ENCODE results near the gene LY6G6C.
A peak's percentile ranks its signal among the peaks of the same experiment; 100 is the strongest.

Gene LY6G6C

DNA sequence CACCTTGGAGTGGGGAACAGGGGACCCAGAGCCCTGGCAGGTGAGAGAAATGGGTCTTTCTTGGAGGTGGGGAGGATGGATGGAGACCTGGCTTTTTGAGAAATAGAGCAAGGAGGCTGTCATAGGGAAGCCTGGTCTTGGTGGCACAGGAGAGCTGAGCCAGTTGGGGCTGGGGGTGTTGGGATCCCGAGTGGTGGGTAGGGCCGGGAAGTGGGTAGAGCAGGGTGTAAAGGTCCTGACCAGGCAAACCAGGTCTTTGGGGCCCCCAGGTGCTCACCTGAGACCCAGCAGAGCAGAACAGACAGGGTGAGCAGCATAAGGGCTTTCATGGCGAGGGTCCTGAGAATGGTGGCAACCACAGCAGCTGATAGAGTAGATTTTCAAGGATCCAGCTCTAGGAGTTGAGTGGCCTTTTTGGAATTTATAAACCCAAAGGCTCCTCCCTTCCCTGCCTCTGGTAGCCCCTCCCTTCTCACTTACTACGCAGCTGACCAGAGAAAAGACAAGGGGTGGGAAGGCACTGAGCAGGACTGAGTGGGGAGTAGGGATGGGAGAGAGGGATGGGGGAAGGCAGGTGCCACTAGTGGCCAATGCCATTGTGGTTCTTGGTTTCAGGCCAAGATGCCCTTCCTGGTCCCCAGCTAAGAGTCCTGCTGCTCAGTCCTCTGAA lies at the start of gene LY6G6C:
Gene LY6G6C (minus strand): TSS at position 396 of the 670 bp plus-strand sequence. CDS start 67 bp downstream, at position 329.
- no peak for DNase-seq
- Histone ChIP-seq H3K27me3 (ENCODE audit: insufficient read depth, low read depth, severe bottlenecking) (no peaks in the 10 kb centered on the region), H3K27ac (no peak within 1 kb of the TSS), H3K4me3 (ENCODE audit: low read depth, low read length) (no peak within 1 kb of the TSS), H3K36me3 (peaks cover 7% of the 10 kb centered on the region), H3K9me3 (ENCODE audit: severe bottlenecking) (no peaks in the 10 kb centered on the region)
- TF ChIP-seq, protein P1, sequence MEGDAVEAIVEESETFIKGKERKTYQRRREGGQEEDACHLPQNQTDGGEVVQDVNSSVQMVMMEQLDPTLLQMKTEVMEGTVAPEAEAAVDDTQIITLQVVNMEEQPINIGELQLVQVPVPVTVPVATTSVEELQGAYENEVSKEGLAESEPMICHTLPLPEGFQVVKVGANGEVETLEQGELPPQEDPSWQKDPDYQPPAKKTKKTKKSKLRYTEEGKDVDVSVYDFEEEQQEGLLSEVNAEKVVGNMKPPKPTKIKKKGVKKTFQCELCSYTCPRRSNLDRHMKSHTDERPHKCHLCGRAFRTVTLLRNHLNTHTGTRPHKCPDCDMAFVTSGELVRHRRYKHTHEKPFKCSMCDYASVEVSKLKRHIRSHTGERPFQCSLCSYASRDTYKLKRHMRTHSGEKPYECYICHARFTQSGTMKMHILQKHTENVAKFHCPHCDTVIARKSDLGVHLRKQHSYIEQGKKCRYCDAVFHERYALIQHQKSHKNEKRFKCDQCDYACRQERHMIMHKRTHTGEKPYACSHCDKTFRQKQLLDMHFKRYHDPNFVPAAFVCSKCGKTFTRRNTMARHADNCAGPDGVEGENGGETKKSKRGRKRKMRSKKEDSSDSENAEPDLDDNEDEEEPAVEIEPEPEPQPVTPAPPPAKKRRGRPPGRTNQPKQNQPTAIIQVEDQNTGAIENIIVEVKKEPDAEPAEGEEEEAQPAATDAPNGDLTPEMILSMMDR (IDR thresholded peaks at IDR 0.05; ENCODE audit: low read depth, low read length), result no peak

GRCh38 chr6:31770860-31771259 lies 49.3 kb upstream of the LY6G6C start:
- Histone ChIP-seq H3K9me3 (ENCODE audit: severe bottlenecking) (no peaks in the 10 kb centered on the region), H3K27me3 (ENCODE audit: insufficient read depth, low read depth, severe bottlenecking) (no peaks in the 10 kb centered on the region), H3K36me3 (no peaks in the 10 kb centered on the region), H3K27ac (no peak overlapping the region), H3K4me3 (ENCODE audit: low read depth, low read length) (no peak overlapping the region)
- TF ChIP-seq, protein P1 (IDR thresholded peaks at IDR 0.05; ENCODE audit: low read depth, low read length), result no peak
- DNase-seq, result no peak

DNA sequence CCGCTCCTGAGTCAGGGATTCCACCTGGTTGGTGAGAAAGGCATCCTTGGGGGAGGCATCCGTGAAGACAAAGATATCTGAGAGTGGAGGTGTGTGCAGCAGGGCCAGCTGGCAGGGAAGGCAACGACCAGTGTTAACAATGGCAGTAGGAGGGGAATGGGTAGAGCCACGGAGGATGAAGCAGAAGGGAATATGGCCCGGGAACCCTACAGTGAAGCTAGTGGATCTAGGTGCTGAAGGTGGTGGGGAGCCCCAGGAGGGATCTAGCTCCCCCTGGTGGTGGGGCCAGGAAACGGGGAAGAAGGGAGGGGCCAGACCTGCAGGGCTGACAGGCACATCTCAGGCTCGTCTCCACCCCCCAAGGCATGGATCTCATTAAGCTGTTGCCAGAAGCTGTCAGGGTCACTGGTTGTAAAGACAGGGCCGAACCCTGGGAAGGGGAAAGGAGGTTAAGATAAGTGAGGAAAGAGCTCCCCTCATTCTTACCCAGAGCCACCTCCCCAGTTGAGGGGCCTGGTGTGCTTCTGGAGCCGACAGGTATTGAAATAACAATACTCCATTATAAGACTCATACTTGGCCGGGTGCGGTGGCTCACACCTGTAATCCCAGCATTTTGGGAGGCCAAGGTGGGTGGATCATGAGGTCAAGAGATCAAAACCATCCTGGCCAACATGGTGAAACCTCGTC lies 48.3 kb upstream of the LY6G6C start:
- Histone ChIP-seq H3K4me3 (ENCODE audit: low read depth, low read length) (no peak overlapping the region), H3K27me3 (ENCODE audit: insufficient read depth, low read depth, severe bottlenecking) (no peaks in the 10 kb centered on the region), H3K27ac (no peak overlapping the region), H3K9me3 (ENCODE audit: severe bottlenecking) (no peaks in the 10 kb centered on the region), H3K36me3 (no peaks in the 10 kb centered on the region)
- peak; percentile 94 for DNase-seq
- TF ChIP-seq, protein P1 (IDR thresholded peaks at IDR 0.05; ENCODE audit: low read depth, low read length), result peak; percentile 98

DNA sequence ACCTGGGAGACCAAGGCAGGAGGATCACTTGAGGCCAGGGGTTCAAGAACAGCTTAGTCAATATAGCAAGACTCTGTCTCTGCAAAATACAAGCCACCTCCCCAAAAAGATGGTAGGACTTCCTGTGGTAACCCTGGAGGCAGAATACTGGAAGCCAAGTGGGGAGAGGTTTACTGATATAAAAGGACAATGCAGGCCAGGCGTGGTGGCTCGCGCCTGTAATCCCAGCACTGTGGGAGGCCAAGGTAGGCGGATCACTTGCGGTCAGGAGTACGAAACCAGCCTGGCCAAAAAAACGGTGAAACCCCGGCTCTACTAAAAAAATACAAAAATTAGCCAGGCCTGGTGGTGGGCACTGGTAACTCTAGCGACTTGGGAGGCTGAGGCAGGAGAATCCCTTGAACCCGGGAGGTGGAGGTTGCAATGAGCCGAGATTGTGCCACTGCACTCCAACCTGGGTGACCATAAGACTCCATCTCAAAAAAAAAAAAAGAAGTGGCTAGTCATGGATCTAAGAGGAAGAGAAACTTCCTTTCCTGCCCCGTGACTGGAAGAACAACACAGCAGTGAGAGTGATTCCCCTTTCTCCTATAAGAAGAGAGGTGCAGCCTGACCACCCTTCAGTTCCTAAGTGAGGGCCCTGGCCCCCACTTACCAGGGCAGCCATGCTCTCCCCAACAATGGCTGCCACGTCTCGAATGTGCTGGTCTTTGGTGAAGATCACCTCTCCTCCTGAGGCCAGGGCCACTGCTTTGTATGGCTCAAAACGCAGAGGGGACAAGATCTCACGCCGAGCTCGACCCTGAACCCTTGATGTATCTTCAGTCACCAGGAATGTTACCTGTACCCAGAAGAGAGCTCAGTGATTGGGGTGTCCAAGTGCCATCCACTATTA lies 47.1 kb upstream of the LY6G6C start:
- TF ChIP-seq, protein P1 (IDR thresholded peaks at IDR 0.05; ENCODE audit: low read depth, low read length), result no peak
- Histone ChIP-seq H3K4me3 (ENCODE audit: low read depth, low read length) (no peak overlapping the region), H3K27me3 (ENCODE audit: insufficient read depth, low read depth, severe bottlenecking) (no peaks in the 10 kb centered on the region), H3K27ac (no peak overlapping the region), H3K9me3 (ENCODE audit: severe bottlenecking) (no peaks in the 10 kb centered on the region), H3K36me3 (no peaks in the 10 kb centered on the region)
- no peak for DNase-seq

GRCh38 chr6:31767096-31767645 lies 45.6 kb upstream of the LY6G6C start:
- Histone ChIP-seq H3K9me3 (ENCODE audit: severe bottlenecking) (peaks cover 2% of the 10 kb centered on the region), H3K27ac (no peak overlapping the region), H3K27me3 (ENCODE audit: insufficient read depth, low read depth, severe bottlenecking) (no peaks in the 10 kb centered on the region), H3K36me3 (no peaks in the 10 kb centered on the region), H3K4me3 (ENCODE audit: low read depth, low read length) (no peak overlapping the region)
- TF ChIP-seq, protein P1 (IDR thresholded peaks at IDR 0.05; ENCODE audit: low read depth, low read length), result no peak
- no peak for DNase-seq
